ENCODE data around the gene MAPKAP1.

Gene MAPKAP1

GRCh38 chr9:125497478-125497877 is 209.5 kb downstream of the MAPKAP1 start:
- in situ Hi-C loops (cut with MboI; ENCODE audit: low sequenced_read_pairs, unreplicated experiment) = no loop called here
- TF ChIP-seq, protein P1, sequence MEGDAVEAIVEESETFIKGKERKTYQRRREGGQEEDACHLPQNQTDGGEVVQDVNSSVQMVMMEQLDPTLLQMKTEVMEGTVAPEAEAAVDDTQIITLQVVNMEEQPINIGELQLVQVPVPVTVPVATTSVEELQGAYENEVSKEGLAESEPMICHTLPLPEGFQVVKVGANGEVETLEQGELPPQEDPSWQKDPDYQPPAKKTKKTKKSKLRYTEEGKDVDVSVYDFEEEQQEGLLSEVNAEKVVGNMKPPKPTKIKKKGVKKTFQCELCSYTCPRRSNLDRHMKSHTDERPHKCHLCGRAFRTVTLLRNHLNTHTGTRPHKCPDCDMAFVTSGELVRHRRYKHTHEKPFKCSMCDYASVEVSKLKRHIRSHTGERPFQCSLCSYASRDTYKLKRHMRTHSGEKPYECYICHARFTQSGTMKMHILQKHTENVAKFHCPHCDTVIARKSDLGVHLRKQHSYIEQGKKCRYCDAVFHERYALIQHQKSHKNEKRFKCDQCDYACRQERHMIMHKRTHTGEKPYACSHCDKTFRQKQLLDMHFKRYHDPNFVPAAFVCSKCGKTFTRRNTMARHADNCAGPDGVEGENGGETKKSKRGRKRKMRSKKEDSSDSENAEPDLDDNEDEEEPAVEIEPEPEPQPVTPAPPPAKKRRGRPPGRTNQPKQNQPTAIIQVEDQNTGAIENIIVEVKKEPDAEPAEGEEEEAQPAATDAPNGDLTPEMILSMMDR (IDR thresholded peaks at IDR 0.05; ENCODE audit: borderline replicate concordance, control extremely low read depth, extremely low read depth, insufficient read depth, missing control alignments) = no peak
- no peak for DNase-seq (ENCODE audit: low spot score)

GRCh38 chr9:125496313-125496834 is 210.6 kb downstream of the MAPKAP1 start:
- DNase-seq (ENCODE audit: low spot score) = no peak
- in situ Hi-C loops (cut with MboI; ENCODE audit: low sequenced_read_pairs, unreplicated experiment) = no loop called here
- TF ChIP-seq, protein P1 (IDR thresholded peaks at IDR 0.05; ENCODE audit: borderline replicate concordance, control extremely low read depth, extremely low read depth, insufficient read depth, missing control alignments) = no peak

GRCh38 chr9:125495172-125496119 is 211.6 kb downstream of the MAPKAP1 start:
- TF ChIP-seq, protein P1 (IDR thresholded peaks at IDR 0.05; ENCODE audit: borderline replicate concordance, control extremely low read depth, extremely low read depth, insufficient read depth, missing control alignments) = no peak
- DNase-seq (ENCODE audit: low spot score) = no peak
- in situ Hi-C loops (cut with MboI; ENCODE audit: low sequenced_read_pairs, unreplicated experiment) = no loop called here

GRCh38 chr9:125494653-125494915 is 212.4 kb downstream of the MAPKAP1 start:
- DNase-seq (ENCODE audit: low spot score) = no peak
- TF ChIP-seq, protein P1 (IDR thresholded peaks at IDR 0.05; ENCODE audit: borderline replicate concordance, control extremely low read depth, extremely low read depth, insufficient read depth, missing control alignments) = no peak
- in situ Hi-C loops (cut with MboI; ENCODE audit: low sequenced_read_pairs, unreplicated experiment) = no loop called here

DNA sequence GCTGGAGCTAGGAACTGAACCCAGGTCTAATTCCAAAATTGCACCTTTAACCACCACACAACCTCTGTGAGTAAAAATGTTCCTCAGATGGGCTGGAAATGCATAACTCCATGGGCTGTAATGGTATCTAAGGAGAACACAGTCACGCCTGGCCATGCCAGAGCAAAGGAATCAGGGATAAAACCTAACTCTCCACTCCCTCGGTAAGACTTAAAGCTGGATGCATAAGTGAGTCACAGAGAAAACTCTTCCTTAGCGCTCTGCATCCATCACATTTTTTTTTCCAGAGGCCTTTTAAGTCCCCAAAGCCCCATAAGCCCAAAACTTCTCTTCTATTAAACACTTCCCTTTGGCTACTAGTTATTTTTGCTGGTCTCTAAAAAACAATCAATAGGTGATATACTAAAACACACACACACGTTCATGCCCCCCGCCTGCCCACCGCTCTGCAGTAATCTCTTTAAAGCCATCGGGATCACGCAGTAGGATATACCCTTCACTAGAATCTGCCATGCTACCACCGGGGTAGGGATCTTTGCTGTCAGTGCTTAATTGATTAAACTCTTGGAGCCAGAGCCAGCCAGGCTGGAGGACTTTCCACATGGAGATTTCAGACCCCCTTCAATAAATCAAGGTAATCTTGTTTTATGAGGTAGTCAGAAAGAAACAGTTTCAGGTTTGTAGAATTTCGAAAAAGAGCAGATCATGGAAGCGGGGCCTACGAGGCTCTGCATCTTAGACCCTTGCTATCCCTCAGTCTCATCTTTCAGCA is 212.9 kb downstream of the MAPKAP1 start:
- TF ChIP-seq, protein P1 (IDR thresholded peaks at IDR 0.05; ENCODE audit: borderline replicate concordance, control extremely low read depth, extremely low read depth, insufficient read depth, missing control alignments) = no peak
- DNase-seq (ENCODE audit: low spot score) = no peak
- in situ Hi-C loops (cut with MboI; ENCODE audit: low sequenced_read_pairs, unreplicated experiment) = no loop called here

DNA sequence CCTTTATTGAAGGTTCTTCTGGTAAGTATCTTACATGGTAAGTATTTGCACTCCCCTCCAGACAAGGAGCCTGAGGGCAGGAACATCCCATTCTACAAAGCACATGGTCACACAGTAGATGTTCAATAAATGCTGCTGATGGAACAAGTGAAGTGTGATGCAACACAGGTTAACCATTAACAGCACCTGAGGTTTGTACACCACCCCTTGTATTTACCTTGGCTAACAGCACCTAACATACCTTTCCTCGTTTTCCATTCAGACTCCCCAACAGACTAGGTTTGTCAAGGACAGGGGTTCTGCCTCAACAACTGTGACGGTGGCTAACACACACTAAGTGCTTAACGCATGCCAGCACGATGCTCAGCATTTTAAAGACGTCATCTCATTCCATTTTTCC is 213.6 kb downstream of the MAPKAP1 start:
- in situ Hi-C loops (cut with MboI; ENCODE audit: low sequenced_read_pairs, unreplicated experiment) = no loop called here
- no peak for DNase-seq (ENCODE audit: low spot score)
- TF ChIP-seq, protein P1 (IDR thresholded peaks at IDR 0.05; ENCODE audit: borderline replicate concordance, control extremely low read depth, extremely low read depth, insufficient read depth, missing control alignments) = no peak
